Neural crest cell (in vitro differentiated cells): ENCODE measurements around the gene SLC15A1. TPM values are rescaled to one million over a fixed set of nuclear protein-coding genes. Genes with fewer than 3 reads are reported as not detected.

Source experiments
- DNase-seq: peaks from one replicate; pipeline ENCODE4 v3.0.0; 2021; ENCODE audit warnings: low read depth, mixed read lengths, low spot score
- H3K27ac Mint-ChIP-seq: one replicate; pipeline ENCODE4 v1.8.0; 2021; ENCODE audit warnings: mild to moderate bottlenecking, mixed read lengths; ENCODE audit not compliant: unreplicated experiment
- H3K27me3 Mint-ChIP-seq: 2 replicates; pipeline ENCODE4 v1.8.0; 2021; ENCODE audit warnings: low read depth, mild to moderate bottlenecking, mixed read lengths
- H3K36me3 Mint-ChIP-seq: 2 replicates; pipeline ENCODE4 v1.8.0; 2021; ENCODE audit warnings: low read depth, mild to moderate bottlenecking, mixed read lengths
- H3K4me1 Mint-ChIP-seq: 2 replicates; pipeline ENCODE4 v1.8.0; 2021; ENCODE audit warnings: mixed read lengths
- H3K4me3 Mint-ChIP-seq: one replicate; pipeline ENCODE4 v1.8.0; 2021; ENCODE audit warnings: mild to moderate bottlenecking, mixed read lengths
- H3K9me3 Mint-ChIP-seq: 2 replicates; pipeline ENCODE4 v1.8.0; 2021; ENCODE audit warnings: mixed read lengths
- CTCF ChIP-seq: fragments of 200-600 bp; sonication (generic); conservative IDR thresholded peaks from 2 replicates; pipeline ENCODE4 v1.5.0; 2021; ENCODE audit warnings: antibody characterized with exemption, mild to moderate bottlenecking
- total RNA-seq: library from RNA; stranded (reverse); gene quantifications from 2 replicates; pipeline ENCODE4 v1.2.1, GENCODE V29; 2021

SLC15A1 gene
- total RNA-seq, 1 donor from 2014 or later = not detected

DNA sequence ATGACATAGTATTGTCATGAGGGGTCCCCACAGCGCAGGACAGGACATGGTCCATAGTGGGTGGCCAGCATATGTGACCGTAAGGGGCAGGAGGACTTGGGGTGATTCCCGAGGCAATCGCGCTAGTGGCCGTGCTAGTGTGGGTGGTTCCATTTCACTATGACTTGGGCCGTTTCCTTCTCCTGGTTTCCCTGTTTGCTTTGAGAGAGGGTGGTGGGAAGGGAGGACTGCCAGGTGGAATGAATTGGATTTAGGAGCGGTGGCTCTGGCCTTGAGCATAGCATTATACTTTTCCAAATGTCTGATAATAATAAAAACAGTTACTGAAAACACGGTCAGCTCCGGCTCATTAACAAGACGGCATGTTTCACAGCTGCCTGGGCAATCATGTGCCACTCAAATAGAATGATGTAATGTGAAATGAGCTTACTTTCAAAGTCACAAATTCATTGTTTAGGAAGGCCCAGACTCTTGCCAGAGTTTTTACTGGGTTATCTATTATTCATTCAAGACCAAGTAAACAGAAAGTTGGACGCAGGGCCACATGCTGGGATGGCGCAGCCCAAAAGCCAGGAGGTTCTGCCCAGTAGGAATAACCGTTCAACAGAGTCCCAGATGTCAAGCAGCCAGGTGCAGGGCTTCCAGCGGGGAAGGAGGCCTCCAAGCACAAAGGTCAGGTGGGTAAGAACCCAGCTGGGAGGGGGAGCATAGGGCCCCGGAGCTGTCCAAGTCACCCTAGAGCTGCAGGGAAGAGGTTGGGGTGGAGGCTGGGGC, 19.6 kb upstream of the SLC15A1 start:
- DNase-seq = no peak
- no peak overlapping the region for H3K27ac Mint-ChIP-seq
- no peak overlapping the region for H3K4me3 Mint-ChIP-seq
- H3K9me3 Mint-ChIP-seq = no peaks in the 10 kb centered on the region
- no peak for TF ChIP-seq CTCF
- no peaks in the 10 kb centered on the region for H3K27me3 Mint-ChIP-seq
- peaks cover 3% of the 10 kb centered on the region for H3K36me3 Mint-ChIP-seq
- H3K4me1 Mint-ChIP-seq = no peaks in the 10 kb centered on the region

GRCh38 chr13:98769736-98770135, 17.3 kb upstream of the SLC15A1 start:
- no peaks in the 10 kb centered on the region for H3K9me3 Mint-ChIP-seq
- no peaks in the 10 kb centered on the region for H3K27me3 Mint-ChIP-seq
- no peak for TF ChIP-seq CTCF
- H3K27ac Mint-ChIP-seq = no peak overlapping the region
- DNase-seq = no peak
- H3K4me1 Mint-ChIP-seq = no peaks in the 10 kb centered on the region
- no peak overlapping the region for H3K4me3 Mint-ChIP-seq
- peaks cover 3% of the 10 kb centered on the region for H3K36me3 Mint-ChIP-seq

DNA sequence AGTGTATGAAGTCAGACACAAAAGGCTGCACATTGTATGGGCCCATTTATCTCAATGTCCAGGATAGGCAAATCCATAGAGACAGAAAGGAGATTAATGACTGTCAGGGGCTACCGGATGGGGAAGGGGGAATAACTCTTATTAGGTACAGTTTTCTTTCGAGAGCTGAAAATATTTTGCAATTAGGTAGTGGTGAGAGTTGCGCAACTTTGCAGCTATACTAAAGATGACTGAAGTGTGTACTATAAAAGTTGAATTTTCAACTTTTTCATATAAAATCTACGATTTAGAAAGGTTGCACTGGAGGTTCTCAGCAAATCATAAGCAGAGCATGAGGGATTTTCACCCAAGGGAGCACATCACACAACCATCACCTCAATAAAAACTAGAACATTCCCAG, 16.1 kb upstream of the SLC15A1 start:
- Mint-ChIP-seq H3K4me1 (no peaks in the 10 kb centered on the region), H3K27me3 (no peaks in the 10 kb centered on the region), H3K27ac (no peak overlapping the region), H3K9me3 (no peaks in the 10 kb centered on the region), H3K4me3 (no peak overlapping the region), H3K36me3 (peaks cover 3% of the 10 kb centered on the region)
- DNase-seq = no peak
- TF ChIP-seq CTCF = no peak

DNA sequence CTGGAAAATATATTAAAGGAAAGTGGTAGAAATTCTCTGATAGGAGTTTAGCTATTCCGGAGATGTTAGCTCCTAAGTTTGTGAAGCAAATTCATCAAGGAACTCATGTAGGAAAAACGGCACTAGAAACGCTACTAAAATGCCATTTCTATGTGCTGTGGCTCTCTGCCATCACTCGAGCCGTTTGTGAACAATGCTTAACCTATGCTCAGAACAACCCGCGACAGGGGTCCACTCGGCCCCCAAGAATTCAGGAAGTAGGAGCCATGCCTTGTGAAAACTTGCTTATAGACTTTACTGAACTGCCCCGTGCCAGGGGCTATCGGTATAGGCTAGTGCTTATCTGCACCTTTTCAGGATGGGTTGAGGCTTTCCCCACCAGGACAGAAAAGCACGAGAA, 14.2 kb upstream of the SLC15A1 start:
- DNase-seq = no peak
- Mint-ChIP-seq H3K4me3 (no peak overlapping the region), H3K4me1 (no peaks in the 10 kb centered on the region), H3K27ac (no peak overlapping the region), H3K27me3 (no peaks in the 10 kb centered on the region), H3K36me3 (peaks cover 3% of the 10 kb centered on the region), H3K9me3 (no peaks in the 10 kb centered on the region)
- no peak for TF ChIP-seq CTCF

GRCh38 chr13:98765996-98766519, 13.6 kb upstream of the SLC15A1 start:
- H3K9me3 Mint-ChIP-seq = no peaks in the 10 kb centered on the region
- H3K27ac Mint-ChIP-seq = no peak overlapping the region
- H3K4me1 Mint-ChIP-seq = no peaks in the 10 kb centered on the region
- DNase-seq = no peak
- no peaks in the 10 kb centered on the region for H3K36me3 Mint-ChIP-seq
- H3K27me3 Mint-ChIP-seq = no peaks in the 10 kb centered on the region
- TF ChIP-seq CTCF = no peak
- H3K4me3 Mint-ChIP-seq = no peak overlapping the region
